Posterior vena cava (tissue), 2 donors: ENCODE data around the gene UNC5C. TPM values are rescaled to one million over a fixed set of nuclear protein-coding genes. Genes with fewer than 3 reads are reported as not detected.

Experiments used
- DNase-seq: peaks from one replicate; pipeline ENCODE4 v3.0.0-alpha.2; 2020; ENCODE audit warnings: low spot score
- intact Hi-C, 2 donors: fragments of 100-400 bp; cut with DNase I; formaldehyde crosslinking; loops; one replicate each; pipeline versions ENCODE4 v1.14.1 to v1.14.2; 2022 to 2023
- total RNA-seq, 2 donors: library from RNA; stranded (reverse); fragmentation: NEBNext Ultra II Directional; extraction: Animal tissue kit (Norgen Biotek cat#: 25700); gene quantifications; one replicate each; pipeline ENCODE4 v1.2.1, GENCODE V29; 2021
- donor health status: DM: yes; HTN: yes; CAD: no.
- donor health status: DM: yes; HTN: yes; CAD: no.

UNC5C gene
- total RNA-seq, 2 donors from 2014 or later = 9.2 to 14.9 TPM

DNA sequence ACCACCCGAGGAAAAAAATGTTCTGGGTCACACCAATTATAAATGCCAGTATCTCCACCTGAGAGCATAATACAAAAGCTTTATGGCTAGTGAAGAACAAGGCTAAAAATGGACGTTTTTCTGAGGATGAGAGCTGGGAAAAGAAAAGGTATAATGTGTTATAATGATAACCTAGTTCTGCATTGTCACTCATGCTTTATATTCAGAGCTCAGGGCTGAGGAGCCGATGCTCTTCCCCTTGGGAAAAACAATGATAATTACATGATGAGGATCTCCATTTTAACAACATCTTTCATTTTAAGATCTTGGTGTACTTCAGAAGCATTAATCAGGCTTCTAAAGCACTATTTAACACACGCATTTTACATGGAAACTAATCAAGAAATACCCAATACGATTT lies 333.7 kb downstream of the UNC5C start:
- intact Hi-C loops = no loop called here
- no peak for DNase-seq

DNA sequence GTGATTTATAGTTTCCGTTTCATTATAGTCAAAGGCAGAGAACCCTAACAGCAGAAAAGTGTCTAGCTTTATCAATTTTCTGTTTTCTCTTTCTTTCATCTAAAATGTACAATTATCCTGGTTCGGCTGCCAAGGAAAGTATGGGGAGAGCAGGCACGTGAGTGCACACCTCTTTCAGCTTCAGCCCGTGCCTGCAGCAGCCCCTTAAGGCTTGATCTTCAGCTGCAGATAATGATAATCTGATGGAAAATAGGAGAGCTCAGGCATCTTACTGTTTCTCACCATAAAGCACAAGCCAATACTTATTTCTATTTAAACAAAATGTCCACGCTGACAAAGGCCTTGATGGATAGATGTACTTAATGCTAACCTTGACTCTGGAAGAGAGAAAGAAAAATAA lies 334.4 kb downstream of the UNC5C start:
- intact Hi-C loops = no loop called here
- no peak for DNase-seq

DNA sequence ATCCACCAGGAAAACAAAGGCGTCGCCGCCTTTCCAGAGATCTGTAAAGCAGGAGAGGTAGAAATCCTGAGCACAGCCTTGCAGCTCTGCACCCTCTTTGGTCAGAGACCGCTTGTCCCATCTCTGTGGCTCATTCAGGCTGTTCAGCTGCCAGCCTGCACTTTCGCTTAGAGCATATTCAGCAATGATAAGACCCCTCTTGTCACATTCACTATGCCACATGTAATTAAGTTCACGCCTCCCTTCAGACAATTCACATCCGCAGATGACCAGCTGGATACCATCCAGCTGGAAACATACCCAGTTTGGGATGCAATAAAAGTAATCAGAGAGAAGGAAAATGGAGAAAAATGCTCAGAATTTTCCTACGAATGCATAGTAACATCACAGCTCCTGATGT lies 335.4 kb downstream of the UNC5C start:
- DNase-seq = no peak
- intact Hi-C loops = no loop called here

DNA sequence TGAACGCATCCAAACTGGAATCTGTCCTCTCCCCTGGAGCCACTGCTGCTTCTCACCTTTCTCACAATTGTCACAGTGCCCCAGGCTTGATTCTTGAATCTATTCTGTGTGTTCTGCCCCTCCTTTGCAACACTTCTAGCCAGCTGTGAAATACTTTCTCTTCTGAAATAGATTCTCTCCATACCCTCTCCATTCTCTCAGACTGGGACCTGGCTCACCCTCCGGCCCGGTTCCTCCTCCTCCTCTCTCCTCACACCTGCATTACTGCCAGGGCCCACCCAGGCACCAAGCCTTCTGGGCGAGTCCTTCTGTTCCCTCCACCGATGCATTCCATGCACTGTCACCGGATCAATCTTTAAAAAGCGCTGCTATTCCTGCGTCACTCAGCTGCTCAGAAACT lies 336.1 kb downstream of the UNC5C start:
- intact Hi-C loops = no loop called here
- DNase-seq = no peak

DNA sequence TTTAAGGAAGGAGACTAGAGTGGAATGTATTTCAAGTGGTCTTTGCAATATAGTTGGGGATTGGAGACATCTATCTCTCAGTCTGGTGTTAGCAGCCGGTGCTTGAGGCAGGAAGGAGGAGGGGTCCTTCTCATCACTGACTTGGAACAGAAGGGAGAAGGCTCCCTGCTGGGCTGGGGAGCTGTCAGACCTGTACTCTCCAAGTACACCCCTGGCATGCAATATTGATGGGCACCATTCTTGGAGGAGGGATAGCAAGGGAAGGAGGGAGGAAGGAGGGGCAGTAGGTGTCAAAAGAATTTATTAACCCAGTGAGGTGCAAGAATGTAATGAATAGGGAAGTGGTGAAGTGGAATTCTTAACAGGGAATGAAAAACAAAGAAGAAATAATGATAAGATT lies 338.8 kb downstream of the UNC5C start:
- intact Hi-C loops = no loop called here
- no peak for DNase-seq

DNA sequence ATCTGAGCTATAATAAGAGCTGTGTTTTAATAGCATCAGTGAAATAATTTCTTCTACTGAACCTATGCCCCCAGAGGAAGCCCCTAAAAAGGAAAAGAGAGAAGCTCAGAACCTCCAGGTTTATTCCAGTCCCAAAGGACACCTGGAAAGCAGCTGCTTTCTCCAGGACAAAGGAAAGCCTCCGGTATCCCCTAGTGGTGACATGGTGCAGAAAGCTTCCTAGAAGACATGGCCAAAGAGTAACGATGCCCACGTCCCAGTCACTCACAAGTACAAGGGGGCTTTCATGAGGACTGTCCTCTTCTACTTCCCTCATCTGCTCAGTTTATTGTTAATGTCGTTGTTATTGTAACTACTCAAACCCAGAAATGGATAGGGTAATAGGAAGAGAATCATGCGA lies 343.9 kb downstream of the UNC5C start:
- intact Hi-C loops = no loop called here
- no peak for DNase-seq

DNA sequence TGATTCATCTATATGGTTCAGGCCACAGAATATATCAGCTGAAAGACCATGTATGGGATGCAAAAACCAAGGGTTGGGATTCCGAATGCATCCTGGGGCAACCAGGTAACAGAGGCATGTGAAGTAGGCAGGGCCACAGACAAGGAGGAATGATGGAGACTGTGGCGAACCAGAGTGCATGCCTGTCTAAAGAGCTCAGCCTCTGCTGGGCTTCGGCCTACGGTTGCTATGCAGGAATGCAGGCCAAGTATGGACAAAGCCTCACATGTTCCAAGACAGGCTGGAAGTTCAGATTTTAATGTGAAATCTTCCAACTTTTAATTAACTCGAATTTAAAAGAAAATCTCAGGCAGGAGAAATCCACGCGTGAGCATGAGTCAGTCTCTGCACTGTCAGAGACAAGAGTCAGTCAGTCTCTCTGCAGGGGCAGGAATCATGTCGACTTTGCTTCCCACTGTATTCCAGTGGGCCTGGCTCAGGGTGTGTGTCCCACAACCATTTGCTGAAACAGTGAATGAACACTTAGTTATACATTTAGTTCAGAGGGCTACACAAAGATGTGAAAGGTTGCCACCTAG lies 344.4 kb downstream of the UNC5C start:
- intact Hi-C loops = no loop called here
- DNase-seq = no peak

DNA sequence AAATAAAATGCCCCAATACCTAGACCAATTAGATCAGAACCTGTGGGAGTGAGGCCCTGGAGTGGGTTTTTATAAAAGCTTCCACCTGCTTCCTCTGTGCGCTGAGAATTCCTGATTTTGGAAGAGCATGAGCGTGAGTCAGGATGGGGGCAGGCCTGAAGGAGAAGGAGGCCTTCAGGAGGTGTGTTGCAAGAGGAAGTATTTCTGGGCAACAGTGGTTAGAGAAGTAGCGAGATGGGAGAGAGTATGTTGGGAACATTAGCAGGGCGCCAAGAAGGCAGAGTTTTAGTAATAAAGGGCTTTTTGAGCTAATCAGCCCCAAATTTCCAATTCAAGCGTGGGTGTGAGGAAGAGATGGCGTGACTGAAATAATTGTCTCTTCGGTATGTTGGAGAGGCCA lies 349.8 kb downstream of the UNC5C start:
- DNase-seq = no peak
- intact Hi-C loops = no loop called here

DNA sequence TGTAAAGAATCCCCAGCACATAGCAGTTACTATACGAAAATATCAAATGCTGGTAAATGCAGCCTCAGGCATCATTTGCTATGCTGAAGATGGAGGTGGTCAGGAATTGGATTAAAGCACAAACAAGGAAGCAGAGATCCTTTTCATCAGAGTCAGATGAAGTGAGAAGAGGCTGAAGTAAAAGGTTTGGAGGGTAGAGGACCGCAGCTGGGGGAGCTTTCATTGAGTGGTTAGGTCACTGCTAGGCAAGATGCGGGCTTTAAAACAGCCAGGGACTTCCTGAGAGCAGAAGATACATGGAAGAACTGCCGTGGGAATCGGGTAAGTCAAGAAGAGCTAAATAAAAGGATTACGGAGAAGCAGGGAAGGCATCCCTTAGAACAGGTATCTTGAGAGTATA lies 351.4 kb downstream of the UNC5C start:
- no peak for DNase-seq

DNA sequence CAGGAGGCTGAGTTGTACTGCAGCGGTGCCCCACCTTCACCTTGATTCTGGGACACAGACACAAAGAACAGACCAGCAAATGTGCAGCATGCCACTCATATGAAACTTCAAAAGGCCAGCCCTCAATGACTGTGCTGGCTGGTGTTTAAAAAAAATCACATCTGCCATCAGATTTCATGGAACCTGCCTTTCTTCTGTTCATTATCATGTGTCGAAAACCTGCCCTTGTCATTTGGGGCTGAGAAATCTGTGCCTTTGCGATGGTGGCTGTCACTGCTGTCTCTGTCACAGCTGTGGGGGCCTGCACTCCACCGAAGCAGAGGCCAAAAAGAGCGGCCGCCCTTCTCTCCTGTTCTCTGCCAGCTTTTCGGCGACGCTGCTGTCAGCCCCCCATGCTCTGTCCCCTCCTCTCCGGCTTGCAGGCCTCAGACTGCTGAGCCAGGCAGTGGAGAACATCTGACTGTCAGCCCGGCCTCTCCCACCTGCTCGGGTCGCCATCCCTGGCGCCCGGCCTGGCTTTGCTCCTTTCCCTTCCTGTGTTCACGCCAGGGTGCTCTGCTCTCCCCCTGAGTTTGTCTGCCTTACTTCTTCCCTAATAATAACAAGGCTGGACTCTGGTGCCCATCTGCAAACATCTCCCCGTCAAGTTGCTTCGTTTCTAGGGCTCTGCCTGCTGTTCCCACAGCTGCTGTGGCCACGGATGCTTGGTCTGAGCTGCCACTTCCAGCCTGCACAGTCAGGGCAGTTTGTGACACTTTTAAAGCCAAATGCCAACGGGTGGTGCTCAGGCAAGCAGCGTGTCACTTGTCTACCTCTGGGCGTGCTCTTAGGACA lies 355.2 kb downstream of the UNC5C start:
- DNase-seq = no peak
- intact Hi-C loops = no loop called here

More for the DNA sequence above, 351.4 kb downstream of the UNC5C start:
- intact Hi-C loops = no loop called here

DNA sequence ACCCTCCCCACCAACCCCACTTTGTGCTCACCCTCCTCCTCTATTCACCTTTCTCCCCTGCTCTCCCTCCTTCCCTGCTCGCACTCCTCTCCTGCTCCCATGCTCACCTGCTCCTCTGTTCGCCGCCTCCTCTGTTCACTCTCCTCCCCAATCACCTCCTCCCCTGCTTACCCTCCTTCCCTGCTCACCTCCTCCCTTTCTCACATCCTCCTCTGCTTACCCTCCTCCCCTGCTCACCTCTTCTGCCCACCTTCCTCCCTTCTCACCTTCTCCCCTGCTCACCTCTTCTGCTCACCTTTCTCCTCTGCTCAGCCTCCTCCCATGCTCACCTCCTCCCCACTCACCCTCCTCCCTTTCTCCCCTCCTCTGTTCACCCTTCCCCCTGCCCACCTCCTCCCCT lies 357.2 kb downstream of the UNC5C start:
- intact Hi-C loops = no loop called here
- no peak for DNase-seq

DNA sequence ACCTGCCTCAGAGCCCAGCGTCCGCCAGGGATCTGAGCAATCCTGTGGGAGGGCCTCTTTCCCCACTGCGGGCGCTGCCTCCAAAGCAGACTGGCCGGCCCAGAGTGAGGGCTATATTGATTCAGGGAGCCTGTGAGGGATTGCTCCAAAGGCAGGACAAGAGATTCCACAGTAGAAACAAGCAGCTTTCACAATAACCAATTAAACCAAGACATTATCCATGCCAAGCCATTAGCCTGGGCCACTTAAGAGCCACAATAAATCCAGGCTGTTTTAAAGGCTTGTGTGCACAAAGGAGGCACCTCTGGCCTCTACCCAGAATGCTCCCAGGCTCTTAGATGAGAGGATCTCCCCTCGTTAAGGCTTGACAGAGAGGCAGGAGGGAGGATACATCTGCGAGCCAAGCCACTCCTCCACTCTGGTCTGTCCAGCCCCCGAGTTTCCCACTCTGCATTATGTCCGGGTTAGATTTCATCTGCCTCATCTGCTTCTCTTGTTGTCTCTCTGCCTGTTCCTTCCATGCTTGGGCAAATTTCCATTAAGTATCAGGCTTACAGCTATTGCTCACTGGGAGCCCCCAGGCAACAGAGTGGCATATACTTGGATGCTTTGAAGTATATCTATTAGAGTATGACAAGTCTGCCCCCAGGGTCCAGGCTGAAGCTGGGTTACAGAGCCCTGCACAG lies 357.9 kb downstream of the UNC5C start:
- intact Hi-C loops = no loop called here
- no peak for DNase-seq

DNA sequence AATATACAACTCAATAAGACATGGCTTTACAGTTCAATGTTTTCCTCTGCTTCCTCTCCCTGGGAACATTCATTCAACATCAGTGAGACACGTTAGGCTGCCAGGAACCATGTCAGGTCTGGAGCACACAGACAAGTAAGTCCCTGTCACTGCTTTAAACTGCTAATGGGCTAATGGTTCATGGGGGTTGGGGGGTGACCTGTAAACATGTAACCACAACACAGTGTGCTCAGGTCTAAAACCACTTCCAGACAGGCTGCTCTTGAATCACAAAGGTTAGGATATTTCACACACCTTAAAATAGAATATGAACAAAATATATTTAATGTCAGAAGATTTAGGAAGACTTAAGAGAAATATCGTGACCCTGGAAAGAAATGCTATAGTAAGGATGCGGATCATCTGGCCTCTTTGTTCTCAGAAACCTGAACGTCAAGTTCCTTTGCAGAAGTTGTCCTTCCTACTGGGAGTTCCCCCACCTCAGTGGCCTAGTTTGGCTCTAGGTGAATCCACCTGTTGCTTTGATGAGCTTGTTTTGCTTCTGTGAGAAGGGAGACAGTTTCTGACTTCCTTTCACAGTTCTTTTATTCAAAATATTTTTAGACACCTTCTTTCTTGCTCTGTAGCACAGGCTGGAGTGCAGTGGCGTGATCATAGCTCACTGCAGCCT lies 359.9 kb downstream of the UNC5C start:
- intact Hi-C loops = no loop called here
- no peak for DNase-seq

DNA sequence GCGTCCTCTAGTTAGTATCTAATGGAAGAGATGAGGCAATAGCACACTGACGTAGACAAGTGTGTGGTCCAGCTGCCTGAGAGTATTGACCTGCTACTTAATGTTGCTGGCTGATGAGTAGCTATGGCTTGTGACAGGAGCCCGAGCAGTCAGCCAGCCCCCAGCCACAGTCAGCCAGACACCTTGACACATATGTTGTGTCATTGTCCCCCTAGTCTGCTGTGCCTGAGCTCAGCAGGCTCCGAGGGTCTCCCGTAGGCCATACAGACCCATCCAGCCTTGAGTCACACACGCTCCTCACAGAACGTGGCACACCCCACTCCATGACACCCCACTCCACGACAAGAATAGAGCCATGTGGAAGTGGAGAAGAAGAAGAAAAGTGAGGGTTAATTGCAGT lies 362.1 kb downstream of the UNC5C start:
- no peak for DNase-seq
- intact Hi-C loops = no loop called here

DNA sequence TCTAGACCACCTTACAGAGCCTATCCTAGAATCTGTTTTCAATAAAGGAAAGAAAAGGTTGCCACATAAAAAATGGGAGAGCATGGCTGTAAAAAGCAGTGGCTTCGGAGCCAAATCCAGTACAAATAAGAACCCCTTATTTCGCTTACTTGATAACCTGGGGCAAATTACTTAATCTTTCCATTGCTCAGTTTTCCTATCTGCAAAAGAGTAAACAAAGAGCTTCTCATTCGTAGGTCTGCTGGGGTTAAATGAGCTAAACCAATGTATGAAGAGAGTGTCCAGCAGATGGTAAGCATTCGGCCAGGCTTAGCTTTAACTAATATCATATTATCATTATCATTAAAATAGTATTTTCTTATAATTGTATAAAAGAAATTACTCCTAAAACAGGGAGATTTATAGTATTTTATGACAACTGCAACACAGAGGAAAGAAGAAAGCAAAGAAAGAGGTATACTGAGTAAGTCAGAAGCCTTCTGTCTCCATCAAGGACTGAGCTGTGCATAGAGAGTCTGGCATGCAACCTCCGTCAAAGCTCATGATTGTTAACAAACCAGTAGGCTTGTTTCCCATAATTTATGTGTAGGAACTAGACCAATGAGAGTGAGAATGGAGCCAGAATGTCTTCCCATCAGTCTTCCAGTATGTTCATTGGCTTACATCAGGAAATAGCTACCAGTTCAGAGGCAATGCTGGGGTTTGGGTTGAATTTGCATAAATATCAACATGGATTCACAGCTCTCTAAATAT lies 364.9 kb downstream of the UNC5C start:
- intact Hi-C loops = no loop called here
- no peak for DNase-seq

DNA sequence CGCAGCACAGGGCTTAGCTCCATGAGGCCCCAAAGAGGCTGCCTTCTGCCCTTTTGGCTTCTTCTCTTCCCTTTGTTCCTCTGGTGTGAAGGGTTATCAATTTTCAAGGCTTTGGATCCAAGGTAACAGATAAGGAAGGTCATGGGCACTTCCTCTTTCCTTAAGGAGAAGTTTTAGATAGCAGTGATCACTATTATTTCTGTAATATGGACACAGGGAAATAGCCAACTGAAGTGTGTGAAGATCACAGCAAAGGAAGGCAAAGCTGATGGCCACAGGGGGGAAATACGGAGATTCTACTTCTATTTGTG lies 366.8 kb downstream of the UNC5C start:
- no peak for DNase-seq
- intact Hi-C loops = no loop called here

DNA sequence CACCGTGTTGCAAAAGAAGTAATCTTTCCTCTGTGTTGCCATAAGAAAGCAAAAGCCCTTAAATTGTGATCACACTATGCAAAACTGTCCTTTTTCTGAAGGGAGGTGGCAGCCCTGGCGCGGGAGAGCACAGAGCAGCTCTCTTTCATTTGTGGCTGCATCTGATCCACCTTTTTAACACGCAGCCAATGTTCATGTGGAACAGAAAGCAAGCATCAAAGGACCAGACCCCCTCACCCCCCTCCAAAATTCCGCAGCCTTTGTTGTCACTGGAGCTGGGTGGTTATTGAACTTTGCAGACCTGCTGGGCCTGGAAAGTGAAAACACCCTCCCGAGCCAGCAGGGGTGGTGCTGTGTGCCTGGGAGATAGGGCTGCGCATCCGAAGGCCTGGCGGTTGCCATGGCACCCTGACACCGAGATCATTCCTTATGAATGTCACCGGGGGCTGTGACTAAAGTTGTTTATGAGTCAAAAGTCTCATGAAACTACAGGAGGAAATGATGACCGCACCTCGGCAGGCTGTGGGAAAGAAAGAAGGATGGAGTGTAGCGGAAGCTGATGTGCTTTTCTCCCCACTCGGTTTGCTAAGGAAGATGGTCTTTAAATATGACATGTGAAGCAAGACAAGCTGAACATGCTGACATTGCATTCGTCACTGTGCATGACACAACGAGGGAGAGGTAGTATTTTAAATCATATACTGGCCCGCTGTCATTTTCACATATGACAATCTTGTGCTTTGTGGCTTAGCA lies 367.4 kb downstream of the UNC5C start:
- intact Hi-C loops = no loop called here
- no peak for DNase-seq

DNA sequence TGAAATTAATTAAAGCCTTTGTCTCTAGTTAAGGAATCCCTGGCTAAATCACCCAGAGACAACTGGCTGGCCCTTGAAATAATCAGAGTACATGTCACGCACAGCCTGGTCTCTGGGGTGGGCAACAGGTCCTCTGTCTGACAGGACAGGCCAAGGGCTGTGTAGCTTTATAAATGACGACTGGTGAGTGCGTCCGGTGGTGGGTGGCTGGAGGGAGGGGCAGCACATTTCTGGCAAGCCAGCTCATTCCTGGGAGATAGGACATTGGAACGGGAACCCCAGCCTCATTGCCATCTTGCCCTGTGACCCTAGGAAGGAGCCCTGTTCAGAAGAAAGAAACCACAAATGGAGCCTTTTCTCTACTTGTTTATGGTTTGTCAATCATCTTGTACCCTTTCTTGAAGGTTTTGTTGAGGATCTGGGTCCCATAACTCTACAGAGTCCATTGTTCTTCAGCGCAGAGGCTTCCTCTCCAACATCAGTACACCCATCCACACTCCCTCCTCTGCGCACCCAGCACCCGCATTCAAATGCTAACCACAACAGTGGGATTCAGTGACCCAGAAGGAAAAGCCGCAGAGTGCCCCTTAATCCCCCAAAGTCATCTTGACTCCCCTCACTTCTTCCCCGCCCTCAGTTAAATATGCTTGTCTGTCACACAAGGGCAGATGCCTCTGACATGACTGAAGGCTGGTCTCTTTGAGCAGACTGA lies 368.1 kb downstream of the UNC5C start:
- no peak for DNase-seq
- intact Hi-C loops = no loop called here
